RKO (cell line): ENCODE results near the gene PTPN3.
"Not testable (repeated sequence)": the region's sequence is repeated elsewhere in the genome, so short reads cannot be mapped to it uniquely, and the experiment has no call there.

Source experiments
- DNase-seq: peaks from one replicate; pipeline ENCODE4 v3.0.0-alpha.2; 2016; ENCODE audit warnings: low spot score

The PTPN3 gene, protein sequence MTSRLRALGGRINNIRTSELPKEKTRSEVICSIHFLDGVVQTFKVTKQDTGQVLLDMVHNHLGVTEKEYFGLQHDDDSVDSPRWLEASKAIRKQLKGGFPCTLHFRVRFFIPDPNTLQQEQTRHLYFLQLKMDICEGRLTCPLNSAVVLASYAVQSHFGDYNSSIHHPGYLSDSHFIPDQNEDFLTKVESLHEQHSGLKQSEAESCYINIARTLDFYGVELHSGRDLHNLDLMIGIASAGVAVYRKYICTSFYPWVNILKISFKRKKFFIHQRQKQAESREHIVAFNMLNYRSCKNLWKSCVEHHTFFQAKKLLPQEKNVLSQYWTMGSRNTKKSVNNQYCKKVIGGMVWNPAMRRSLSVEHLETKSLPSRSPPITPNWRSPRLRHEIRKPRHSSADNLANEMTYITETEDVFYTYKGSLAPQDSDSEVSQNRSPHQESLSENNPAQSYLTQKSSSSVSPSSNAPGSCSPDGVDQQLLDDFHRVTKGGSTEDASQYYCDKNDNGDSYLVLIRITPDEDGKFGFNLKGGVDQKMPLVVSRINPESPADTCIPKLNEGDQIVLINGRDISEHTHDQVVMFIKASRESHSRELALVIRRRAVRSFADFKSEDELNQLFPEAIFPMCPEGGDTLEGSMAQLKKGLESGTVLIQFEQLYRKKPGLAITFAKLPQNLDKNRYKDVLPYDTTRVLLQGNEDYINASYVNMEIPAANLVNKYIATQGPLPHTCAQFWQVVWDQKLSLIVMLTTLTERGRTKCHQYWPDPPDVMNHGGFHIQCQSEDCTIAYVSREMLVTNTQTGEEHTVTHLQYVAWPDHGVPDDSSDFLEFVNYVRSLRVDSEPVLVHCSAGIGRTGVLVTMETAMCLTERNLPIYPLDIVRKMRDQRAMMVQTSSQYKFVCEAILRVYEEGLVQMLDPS

DNA sequence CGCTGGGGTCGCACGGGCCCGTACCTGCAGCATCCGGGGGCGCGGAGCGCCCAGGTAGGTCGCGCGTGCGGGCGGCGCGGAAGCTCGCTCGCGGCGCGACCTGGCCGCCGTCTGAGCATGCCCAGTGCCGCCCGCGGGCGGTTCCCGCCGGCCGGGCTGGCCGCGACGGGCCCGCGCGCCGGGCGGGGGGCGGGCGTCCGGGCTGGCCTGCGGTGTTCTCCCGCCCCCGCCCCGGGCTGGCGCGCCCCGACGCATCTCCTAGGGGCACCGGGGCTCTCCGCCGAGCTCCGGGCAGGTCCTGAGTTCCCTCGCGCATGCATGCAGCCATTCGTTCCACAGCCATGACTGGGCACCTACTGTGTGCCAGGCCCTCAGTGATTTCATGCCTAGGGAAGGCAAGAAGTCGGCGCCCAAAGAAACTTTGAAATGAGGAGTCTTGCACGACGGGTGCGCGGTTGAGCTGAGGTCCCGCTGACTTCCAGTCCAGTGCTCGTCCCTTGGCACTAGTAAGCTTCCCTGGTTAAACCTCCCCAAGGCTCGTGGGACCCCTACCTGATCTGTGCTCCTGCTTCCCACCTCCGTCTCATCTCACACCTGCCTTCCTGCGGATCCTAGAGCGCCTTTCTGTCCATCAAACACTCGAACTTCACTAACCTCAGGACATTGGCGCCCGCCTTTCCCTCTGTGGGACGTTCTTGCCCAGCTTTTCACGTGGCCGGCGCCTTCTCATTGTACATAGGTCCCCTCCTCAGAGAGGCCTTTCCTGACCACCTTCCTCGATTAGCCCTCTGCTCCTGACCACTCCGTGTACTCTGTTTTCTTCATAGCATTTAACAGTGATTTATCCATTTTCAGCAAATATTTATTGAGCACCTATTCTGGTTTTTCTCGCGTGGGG is at the start of gene PTPN3:
TSS of gene PTPN3 (minus strand) at position 113 of the 898 bp plus-strand sequence. CDS start 34,873 bp downstream, outside the sequence.
- peak; percentile 37 for DNase-seq

- not testable (repeated sequence) for DNase-seq
Observed at GRCh38 chr9:109544954-109545353, 46.8 kb upstream of the PTPN3 start.

DNA sequence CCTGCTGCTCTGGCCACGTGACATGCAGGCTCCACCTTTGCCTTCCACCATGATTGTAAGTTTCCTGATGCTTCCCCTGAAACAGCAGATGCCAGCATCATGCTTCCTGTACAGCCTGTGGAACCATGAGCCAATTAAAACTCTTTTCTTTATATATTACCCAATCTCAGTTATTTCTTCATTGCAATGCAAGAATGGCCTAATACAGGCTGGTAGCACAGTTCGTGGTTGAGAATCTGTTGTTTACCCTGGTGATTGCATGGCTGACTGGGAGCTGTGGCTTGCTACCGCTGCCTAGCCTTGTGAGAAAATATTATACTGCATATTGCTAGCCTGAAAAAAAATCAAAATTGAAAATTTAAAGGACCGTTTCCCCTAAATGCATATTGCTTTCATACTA is 44.8 kb upstream of the PTPN3 start:
- DNase-seq, result no peak

DNA sequence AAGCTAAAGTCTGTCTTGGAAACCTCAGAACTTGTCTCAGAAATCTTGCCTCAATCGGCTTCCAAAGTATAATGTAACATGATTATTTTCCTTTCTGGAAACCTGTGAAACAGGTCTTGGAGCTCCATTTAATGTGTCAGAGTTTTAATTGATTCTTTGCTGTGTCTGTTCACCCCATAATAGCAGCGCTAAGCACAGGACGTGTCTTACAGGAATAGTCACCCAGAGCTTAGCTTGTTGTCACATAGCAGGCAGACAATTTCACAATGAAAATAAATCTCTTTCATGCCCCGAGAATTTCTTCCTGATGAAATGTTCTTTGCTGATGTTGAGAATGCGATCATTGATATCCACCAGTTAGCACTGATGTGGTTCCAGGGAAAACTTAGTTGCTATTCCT is 40.2 kb upstream of the PTPN3 start:
- no peak for DNase-seq

DNA sequence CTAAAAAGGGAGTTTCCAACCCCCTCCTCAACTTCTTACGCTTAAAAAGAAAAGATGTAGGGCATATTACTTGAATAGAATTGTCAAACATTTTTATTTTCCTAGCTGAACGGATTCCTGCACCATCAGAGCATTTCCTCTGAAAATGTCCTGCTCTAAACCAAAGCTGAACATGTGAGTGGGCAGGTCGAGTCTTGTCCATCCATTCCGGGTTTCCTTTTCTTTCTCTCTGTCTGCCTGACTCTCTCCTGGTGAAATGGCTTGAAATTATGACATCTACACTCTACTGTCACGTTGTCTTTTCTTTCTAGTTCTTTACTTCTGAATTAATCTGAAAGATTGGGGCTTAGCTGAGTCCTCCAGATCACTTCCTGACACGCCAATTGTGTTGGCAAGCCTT is 39.2 kb upstream of the PTPN3 start:
- no peak for DNase-seq

DNA sequence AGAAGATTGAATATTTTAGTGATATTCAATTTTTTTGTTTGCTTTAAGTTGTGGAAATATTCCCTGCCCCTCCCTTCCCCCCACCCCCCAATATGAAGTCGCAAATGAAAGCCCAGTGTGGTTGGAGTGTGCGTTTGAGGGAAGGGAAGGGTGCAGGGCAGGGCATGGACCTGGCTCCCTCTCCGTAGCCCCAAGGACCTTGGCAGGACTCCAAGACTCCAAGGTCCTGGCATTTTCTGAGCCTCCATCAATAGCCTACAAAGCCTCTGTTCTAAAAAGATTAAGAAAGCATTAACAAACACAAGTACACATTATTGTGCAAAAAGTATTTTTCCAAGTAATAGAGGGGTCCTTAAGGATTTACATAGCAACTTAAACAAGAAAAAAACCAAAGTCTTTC is 38.8 kb upstream of the PTPN3 start:
- DNase-seq, result no peak

GRCh38 chr9:109535365-109535764 is 37.3 kb upstream of the PTPN3 start:
- no peak for DNase-seq

DNA sequence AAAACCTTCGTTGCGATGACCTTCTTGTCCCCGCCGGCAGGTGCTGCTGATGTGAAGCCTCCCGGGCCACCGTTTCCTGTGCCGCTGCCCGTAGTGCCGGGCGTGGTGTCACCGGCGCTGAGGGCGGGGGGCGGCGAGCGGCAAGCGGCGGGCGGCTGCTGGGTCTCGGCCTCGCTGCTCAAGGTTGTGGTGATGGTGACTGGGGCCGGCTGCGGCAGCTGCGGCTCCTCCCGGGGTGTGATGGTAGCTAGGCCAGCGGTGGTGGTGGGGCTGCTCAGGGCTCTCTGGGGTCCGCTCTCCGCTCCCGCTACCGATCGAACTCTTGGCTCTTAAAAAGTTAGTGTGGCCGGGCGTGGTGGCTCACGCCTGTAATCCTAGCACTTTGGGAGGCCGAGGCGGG is 36.0 kb upstream of the PTPN3 start:
- DNase-seq, result no peak

DNA sequence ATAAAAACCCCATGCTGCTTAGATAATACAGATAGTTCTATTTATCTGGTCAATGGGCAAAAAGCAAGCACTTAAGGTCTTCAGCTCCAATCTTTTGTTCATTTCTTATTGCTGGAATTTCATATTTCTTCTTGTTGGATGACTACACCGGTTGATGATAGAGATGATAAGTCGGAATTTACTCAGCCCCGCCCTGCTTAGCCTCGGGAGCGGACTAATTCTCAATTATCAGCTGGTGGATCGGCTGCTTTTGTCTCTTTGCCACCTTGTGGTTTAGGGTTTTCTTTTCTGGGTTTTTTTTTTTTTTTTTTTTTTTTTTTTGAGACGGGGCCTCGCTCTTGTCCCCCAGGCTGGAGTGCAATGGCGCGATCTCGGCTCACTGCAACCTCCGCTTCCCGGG is 34.5 kb upstream of the PTPN3 start:
- not testable (repeated sequence) for DNase-seq

GRCh38 chr9:109522106-109522505 is 24.0 kb upstream of the PTPN3 start:
- no peak for DNase-seq

- peak; percentile 80 for DNase-seq
Observed at GRCh38 chr9:109520475-109521132, 22.5 kb upstream of the PTPN3 start.

DNA sequence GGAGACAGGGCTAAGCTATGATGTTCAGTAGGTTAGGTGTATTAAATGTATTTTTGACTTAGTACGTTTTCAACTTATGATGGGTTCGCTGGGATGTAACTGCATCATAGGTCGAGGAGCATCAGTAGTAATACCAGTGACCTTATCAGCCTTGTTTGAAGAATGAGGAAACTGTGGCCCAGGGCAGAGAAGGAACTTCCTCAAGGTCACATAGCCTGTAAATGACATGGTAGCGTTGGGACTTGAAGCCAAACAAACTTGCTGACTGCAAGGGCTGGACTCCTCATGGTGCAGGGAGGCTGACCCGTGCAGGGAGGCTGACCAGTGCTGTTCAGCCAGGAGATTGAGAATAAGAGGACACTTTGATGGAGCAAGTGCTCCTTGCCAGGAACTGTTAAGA is 21.3 kb upstream of the PTPN3 start:
- DNase-seq, result no peak

DNA sequence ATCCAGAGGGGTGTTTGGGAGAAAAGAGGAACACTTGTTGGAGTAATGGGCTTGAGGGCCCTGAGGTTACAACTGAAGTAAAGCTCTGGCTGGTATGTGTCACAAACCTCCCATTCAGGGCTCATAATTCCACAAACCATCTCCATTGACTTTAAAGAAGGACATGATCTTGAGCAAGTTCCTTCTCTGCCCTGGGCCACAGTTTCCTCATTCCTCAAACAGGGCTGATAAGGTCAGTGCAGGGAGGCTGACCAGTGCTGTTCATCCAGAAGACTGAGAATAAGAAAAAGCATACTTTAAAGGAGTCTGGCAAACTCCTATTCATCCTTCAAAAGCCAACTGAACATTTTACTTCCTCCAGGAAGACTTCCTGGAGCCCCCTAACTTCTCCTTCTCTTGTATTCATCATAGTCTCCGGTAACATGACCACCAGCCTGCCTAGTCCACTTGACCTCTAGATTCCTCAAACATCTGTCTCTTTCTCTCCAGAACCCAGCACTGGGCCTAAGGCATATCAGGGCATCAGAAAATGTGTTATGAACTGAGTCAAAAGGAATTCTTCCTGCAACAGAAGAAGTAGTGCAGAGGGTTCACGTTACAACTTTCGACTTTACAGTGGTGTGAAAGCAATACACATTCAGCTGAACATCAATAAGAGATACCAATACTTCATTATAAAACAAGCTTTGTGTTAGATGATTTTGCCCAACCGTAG is 20.7 kb upstream of the PTPN3 start:
- DNase-seq, result no peak

GRCh38 chr9:109517901-109518377 is 19.8 kb upstream of the PTPN3 start:
- no peak for DNase-seq

DNA sequence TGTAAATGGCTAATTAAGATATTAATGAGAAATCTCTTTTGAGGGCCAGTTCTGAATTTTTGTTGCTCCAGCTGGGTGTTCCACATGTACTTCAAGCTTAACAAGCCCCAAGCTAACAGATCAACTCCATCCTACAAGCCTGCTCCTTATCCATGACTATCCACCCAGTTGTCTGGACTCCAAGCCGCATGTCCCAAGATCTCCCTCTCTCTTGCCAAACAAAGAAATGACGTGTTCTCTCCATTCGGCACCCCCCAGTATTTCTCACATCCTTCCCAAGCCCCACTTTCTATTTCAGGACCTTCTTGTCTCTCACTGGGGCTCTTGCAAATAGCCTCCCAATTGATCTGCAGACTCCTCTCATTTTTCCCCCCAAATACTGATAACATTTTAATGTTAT is 15.8 kb upstream of the PTPN3 start:
- no peak for DNase-seq

DNA sequence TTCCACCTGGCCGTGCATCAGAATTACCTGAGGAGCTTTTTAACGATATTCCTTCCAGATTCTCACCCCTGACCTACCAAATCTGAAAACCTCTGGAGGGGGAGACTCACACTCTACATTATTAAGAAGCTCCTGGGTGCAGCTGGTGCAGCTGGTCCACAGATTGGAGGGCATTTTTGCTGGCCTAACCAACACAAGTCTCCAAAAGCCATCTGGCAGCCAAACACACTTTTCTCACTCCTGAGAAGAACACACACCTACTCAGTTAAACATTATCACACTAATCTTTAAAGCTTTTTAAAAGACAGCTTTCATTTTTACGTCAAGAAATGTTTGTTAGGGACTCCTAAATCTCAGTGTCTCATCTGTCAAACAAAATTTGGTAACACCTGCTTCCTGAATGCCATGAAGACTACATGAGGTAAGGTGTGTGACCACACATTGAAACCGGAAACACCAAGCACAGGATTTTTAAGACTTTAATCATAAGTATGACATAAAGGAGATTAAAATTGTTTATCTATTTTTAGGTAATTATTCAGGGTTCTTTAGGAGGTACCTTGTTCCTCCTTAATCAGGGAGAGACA is 14.2 kb upstream of the PTPN3 start:
- DNase-seq, result no peak

GRCh38 chr9:109510506-109510905 is 12.4 kb upstream of the PTPN3 start:
- no peak for DNase-seq

DNA sequence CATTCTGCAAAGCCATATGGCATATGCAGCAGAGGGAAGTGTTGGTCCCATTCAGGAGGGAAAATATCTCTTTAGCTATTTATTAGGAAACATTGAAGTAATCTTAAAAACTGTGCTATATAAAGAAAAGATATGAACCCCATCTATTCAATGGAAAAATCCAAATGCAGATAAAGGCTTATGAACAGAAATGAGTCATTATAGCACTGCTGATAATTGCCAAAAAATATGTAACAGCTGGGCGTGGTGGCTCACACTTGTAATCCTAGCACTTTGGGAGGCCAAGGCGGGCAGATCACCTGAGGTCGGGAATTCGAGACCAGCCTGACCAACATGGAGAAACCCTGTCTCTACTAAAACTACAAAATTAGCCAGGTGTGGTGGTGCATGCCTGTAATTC is 11.9 kb upstream of the PTPN3 start:
- DNase-seq, result not testable (repeated sequence)

DNA sequence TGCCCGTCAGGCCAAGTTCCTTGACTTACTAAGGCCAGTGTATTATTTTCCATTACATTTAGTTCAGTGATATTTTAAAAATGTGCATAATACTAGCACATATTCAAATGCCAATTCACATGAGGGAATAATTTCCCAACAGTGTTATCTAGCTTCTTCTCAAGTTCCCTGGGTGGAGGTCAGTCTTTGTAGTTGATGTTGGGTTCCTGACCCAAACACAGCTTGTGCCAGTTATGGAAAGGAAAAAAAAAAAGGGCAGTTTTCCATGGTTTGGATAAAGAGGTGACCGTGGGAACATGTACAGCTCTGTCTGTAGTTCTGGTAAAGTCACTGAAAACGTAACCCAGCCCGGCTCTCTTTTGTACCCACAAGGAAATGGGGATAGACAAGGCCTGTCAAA is 11.5 kb upstream of the PTPN3 start:
- DNase-seq, result no peak

GRCh38 chr9:109507421-109507838 is 9.3 kb upstream of the PTPN3 start:
- peak; percentile 68 for DNase-seq
